GM12878 (cell line): ENCODE results near the gene MBD3L2B. TPM values are rescaled to one million over a fixed set of nuclear protein-coding genes. Genes with fewer than 3 reads are reported as not detected.

Source experiments
- BACH1 ChIP-seq: fragments of 450-650 bp; IDR thresholded peaks from 2 replicates; pipeline ENCODE4 v1.6.1; 2017; ENCODE audit warnings: mild to moderate bottlenecking, borderline replicate concordance
- CHD4 ChIP-seq: fragments of 200-600 bp; sonication (generic); IDR thresholded peaks from 2 replicates; pipeline ENCODE4 v1.6.1; 2016; ENCODE audit warnings: mild to moderate bottlenecking
- CREM ChIP-seq: IDR thresholded peaks from 2 replicates; pipeline ENCODE4 v1.6.1; 2014; ENCODE audit warnings: antibody characterized with exemption, low read depth
- ELK1 ChIP-seq: IDR thresholded peaks from 2 replicates; pipeline ENCODE4 v1.6.1; 2012; ENCODE audit warnings: low read depth, low read length, improper control_type of control experiment
- IKZF1 ChIP-seq: fragments of 450-650 bp; conservative IDR thresholded peaks from 2 replicates; pipeline ENCODE4 v1.6.1; 2017; ENCODE audit warnings: antibody characterized with exemption, mild to moderate bottlenecking
- KLF5 ChIP-seq: fragments of 450-650 bp; IDR thresholded peaks from 2 replicates; pipeline ENCODE4 v1.6.1; 2014; ENCODE audit warnings: mild to moderate bottlenecking; ENCODE audit not compliant: partially characterized antibody
- MYC ChIP-seq: IDR thresholded peaks from 2 replicates; pipeline ENCODE4 v1.6.1; 2011; ENCODE audit warnings: mild to moderate bottlenecking, low read length, moderate library complexity, inconsistent platforms; ENCODE audit not compliant: insufficient read depth, insufficient replicate concordance, insufficient read length, severe bottlenecking
- RBBP5 ChIP-seq: fragments of 200-600 bp; sonication (generic); conservative IDR thresholded peaks from 2 replicates; pipeline ENCODE4 v1.6.1; 2016
- RELB ChIP-seq: fragments of 450-650 bp; IDR thresholded peaks from 2 replicates; pipeline ENCODE4 v1.6.1; 2017; ENCODE audit warnings: low read depth, mild to moderate bottlenecking, moderate library complexity
- SIX5 ChIP-seq: IDR thresholded peaks from 2 replicates; pipeline ENCODE4 v1.6.1; 2011; ENCODE audit warnings: mild to moderate bottlenecking, low read depth, low read length, moderate library complexity; ENCODE audit not compliant: severe bottlenecking
- SUPT20H ChIP-seq: IDR thresholded peaks from 2 replicates; pipeline ENCODE4 v1.6.1; 2011; ENCODE audit warnings: low read depth, mild to moderate bottlenecking, low read length, moderate library complexity, borderline replicate concordance; ENCODE audit not compliant: control insufficient read depth
- polyA plus RNA-seq, 11 experiments: library from polyadenylated mRNA; depleted of rRNA in 4 of 11; unstranded in 6 of 11; stranded (reverse) in 5 of 11; fragments of >200 nt; fragmentation: Nextera tagmentation in 4 of 11; fragmentation: Illumina TruSeq in 1 of 11; extraction: Ambion mirVana in 4 of 11; extraction: Trizol in 1 of 11; gene quantifications; 1 replicate in 1 of 11; 2 replicates in 10 of 11; pipeline versions ENCODE4 v1.2.1 to v1.2.3, GENCODE V29; 2011 to 2016; ENCODE audit warnings: inconsistent platforms in 2 of 11, missing spikeins in 2 of 11, low read depth in 1 of 11
- total RNA-seq, 4 experiments: library from RNA; depleted of rRNA in 3 of 4; stranded (reverse); fragments of >200 nt in 3 of 4; fragmentation: Illumina TruSeq in 1 of 4; extraction: Trizol in 1 of 4; gene quantifications; 2 replicates each; pipeline versions ENCODE4 v1.2.1 to v1.2.3, GENCODE V29; 2013 to 2021
- TF ChIP-seq, protein P1 (sequence below): fragments of 450-650 bp; IDR thresholded peaks from 2 replicates; pipeline ENCODE4 v1.6.1; 2017; ENCODE audit warnings: mild to moderate bottlenecking, low read depth, inconsistent platforms; ENCODE audit not compliant: poor library complexity, severe bottlenecking
- TF ChIP-seq, protein P2 (sequence below): fragments of 150-350 bp; IDR thresholded peaks from 2 replicates; pipeline ENCODE4 v1.6.1; 2016; ENCODE audit warnings: low read depth, low read length
- TF ChIP-seq, protein P3 (sequence below): IDR thresholded peaks from 2 replicates; pipeline ENCODE4 v1.6.1; 2012; ENCODE audit warnings: improper control_type of control experiment, low read depth, low read length; ENCODE audit not compliant: insufficient replicate concordance

MBD3L2B gene
- total and polyA plus RNA-seq, 10 of the 15 experiments (the other 5 are each of a cell fraction or from before 2014, with no cell fraction given), result 0.10 TPM; not detected in 9

DNA sequence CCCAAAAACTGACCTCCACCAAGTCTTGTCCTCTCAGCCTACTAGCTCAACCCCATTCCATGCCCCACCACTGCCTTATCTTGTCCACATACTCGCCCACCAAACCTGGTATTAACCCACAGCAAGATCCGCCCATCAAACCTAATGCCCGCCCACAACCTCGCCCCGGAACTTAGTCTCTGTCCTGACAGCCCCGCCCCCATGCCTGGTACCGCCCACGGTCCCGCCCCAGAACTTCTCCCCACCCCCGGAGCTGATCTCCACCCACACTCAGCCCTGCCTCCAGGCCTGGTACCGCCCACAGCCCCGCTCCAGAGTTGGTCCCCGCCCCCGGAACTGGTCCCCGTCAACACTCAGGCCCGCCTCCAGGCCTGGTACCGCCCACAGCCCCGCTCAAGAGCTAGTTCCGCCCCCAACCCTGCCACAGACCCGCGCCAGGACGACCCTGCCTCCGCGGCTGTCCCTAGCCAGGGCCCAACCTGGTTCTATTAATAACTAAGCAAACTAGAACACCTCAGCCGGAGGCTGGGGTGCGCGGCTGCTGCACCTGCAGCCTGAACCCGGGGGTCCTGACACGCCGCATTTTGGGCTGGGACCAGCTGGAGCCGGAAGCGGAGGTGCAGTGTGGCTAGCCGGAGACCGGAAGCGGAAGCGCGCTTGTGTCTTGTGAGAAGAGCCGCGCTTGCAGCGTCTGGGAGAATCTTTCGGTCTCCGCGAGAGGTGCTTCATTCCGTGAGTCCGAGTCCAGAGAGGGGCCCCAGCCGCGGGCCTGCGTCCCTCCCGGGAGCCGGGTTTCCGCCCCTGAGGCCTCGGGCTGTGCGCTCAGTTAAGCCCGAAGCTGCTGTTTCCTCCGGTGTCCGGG lies 48.0 kb upstream of the MBD3L2B start, which contains the start of gene ZNF557 (continued):
- TF ChIP-seq SIX5 (no peak), CREM (peak; percentile 11; the same call in 1 of the 2 replicates), RBBP5 (no peak), BACH1 (0 out of 2 replicates have a peak, but pooled peaks have one; percentile 15), SUPT20H (no peak), RELB (peak; percentile 54; the same call in 1 of the 2 replicates), IKZF1 (peak; percentile 70), CHD4 (no peak), ELK1 (peak; percentile 89), KLF5 (peak; percentile 80), MYC (no peak)
- TF ChIP-seq, protein P1, sequence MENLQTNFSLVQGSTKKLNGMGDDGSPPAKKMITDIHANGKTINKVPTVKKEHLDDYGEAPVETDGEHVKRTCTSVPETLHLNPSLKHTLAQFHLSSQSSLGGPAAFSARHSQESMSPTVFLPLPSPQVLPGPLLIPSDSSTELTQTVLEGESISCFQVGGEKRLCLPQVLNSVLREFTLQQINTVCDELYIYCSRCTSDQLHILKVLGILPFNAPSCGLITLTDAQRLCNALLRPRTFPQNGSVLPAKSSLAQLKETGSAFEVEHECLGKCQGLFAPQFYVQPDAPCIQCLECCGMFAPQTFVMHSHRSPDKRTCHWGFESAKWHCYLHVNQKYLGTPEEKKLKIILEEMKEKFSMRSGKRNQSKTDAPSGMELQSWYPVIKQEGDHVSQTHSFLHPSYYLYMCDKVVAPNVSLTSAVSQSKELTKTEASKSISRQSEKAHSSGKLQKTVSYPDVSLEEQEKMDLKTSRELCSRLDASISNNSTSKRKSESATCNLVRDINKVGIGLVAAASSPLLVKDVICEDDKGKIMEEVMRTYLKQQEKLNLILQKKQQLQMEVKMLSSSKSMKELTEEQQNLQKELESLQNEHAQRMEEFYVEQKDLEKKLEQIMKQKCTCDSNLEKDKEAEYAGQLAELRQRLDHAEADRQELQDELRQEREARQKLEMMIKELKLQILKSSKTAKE, result no peak
- TF ChIP-seq, protein P2, sequence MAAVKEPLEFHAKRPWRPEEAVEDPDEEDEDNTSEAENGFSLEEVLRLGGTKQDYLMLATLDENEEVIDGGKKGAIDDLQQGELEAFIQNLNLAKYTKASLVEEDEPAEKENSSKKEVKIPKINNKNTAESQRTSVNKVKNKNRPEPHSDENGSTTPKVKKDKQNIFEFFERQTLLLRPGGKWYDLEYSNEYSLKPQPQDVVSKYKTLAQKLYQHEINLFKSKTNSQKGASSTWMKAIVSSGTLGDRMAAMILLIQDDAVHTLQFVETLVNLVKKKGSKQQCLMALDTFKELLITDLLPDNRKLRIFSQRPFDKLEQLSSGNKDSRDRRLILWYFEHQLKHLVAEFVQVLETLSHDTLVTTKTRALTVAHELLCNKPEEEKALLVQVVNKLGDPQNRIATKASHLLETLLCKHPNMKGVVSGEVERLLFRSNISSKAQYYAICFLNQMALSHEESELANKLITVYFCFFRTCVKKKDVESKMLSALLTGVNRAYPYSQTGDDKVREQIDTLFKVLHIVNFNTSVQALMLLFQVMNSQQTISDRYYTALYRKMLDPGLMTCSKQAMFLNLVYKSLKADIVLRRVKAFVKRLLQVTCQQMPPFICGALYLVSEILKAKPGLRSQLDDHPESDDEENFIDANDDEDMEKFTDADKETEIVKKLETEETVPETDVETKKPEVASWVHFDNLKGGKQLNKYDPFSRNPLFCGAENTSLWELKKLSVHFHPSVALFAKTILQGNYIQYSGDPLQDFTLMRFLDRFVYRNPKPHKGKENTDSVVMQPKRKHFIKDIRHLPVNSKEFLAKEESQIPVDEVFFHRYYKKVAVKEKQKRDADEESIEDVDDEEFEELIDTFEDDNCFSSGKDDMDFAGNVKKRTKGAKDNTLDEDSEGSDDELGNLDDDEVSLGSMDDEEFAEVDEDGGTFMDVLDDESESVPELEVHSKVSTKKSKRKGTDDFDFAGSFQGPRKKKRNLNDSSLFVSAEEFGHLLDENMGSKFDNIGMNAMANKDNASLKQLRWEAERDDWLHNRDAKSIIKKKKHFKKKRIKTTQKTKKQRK, result no peak
- TF ChIP-seq, protein P3, sequence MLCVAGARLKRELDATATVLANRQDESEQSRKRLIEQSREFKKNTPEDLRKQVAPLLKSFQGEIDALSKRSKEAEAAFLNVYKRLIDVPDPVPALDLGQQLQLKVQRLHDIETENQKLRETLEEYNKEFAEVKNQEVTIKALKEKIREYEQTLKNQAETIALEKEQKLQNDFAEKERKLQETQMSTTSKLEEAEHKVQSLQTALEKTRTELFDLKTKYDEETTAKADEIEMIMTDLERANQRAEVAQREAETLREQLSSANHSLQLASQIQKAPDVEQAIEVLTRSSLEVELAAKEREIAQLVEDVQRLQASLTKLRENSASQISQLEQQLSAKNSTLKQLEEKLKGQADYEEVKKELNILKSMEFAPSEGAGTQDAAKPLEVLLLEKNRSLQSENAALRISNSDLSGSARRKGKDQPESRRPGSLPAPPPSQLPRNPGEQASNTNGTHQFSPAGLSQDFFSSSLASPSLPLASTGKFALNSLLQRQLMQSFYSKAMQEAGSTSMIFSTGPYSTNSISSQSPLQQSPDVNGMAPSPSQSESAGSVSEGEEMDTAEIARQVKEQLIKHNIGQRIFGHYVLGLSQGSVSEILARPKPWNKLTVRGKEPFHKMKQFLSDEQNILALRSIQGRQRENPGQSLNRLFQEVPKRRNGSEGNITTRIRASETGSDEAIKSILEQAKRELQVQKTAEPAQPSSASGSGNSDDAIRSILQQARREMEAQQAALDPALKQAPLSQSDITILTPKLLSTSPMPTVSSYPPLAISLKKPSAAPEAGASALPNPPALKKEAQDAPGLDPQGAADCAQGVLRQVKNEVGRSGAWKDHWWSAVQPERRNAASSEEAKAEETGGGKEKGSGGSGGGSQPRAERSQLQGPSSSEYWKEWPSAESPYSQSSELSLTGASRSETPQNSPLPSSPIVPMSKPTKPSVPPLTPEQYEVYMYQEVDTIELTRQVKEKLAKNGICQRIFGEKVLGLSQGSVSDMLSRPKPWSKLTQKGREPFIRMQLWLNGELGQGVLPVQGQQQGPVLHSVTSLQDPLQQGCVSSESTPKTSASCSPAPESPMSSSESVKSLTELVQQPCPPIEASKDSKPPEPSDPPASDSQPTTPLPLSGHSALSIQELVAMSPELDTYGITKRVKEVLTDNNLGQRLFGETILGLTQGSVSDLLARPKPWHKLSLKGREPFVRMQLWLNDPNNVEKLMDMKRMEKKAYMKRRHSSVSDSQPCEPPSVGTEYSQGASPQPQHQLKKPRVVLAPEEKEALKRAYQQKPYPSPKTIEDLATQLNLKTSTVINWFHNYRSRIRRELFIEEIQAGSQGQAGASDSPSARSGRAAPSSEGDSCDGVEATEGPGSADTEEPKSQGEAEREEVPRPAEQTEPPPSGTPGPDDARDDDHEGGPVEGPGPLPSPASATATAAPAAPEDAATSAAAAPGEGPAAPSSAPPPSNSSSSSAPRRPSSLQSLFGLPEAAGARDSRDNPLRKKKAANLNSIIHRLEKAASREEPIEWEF, result no peak
